CD4-positive, alpha-beta T cell treated with Interleukin-21 for 1 hour (primary cell): ENCODE results near the gene TESMIN.

Source experiments
- DNase-seq: peaks from one replicate; pipeline ENCODE4 v3.0.0-alpha.2; 2020

The TESMIN gene

DNA sequence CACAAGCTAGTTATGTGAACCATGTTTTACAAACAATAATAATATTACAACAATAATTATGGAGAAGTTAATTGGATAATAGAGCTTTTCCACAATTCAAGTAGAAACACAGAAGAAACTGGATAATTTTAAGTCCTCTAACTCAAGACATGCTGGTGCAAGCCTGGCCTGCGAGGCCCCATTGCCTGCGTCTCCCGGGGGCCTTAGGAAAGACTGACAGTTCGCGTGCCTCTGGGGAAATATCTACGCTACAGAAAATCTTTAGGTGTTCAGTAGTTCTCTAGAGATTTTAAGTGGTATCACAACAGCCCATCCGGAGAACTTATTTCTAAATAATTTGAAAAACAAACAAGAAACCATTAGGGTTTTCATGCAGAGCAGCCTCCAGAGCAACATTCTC is 43.8 kb downstream of the TESMIN start:
- no peak for DNase-seq

DNA sequence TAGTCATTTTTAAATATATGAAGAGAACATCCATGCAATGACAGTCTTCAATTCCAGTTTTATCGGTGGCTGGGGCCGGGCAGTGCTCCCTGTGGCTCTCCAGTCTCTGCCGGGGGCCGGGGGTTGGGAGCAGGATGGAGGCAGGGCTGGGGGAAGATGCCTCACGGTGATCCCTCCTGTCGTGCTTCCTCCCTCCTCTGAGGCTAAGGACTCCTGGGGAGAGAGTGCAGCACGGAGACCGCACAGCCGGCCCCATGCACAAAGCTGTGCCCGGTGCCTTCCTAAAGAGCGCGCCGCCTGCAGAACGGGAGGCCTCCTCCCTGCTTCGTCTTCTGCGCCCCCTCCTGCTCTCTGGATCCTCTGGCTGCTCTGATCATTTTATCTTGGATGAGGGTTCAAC is 46.4 kb downstream of the TESMIN start:
- no peak for DNase-seq

DNA sequence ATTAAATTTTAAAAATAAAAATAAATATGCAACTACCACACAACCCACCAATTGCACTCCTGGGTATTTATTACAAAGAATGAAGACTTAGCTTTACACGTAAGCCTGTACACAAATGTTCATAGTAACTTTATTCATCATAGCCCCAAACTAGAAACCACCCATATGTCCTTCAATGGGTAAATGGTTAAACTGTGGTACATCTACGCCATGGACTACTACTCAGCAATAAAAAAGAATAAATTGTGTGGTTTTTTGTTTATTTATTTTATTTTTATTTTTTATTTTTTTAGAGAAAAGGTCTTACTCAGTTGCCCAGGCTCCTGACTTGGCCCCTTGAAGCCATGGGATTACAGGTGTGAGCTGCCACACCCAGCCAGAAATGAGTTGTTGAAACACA is 52.3 kb downstream of the TESMIN start:
- DNase-seq, result no peak

DNA sequence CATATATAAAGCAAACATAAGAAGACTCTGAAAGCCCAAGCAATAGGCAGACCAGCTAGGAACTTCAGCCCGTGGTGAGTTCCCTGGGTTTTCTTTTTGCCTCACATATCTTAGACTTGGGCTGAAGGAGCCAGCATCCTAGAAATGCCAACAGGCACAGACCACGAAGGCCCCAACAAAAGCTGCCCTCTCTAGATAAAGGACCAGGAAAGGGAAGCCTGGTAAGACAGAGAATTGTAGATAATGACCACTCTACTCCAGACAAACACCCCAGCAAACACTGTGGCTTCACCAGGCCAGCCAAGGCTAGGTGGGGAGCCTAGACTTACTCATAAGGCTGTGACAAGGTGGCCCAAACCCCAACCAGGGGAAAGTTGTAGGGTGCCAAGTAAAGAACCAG is 55.8 kb downstream of the TESMIN start:
- DNase-seq, result no peak

DNA sequence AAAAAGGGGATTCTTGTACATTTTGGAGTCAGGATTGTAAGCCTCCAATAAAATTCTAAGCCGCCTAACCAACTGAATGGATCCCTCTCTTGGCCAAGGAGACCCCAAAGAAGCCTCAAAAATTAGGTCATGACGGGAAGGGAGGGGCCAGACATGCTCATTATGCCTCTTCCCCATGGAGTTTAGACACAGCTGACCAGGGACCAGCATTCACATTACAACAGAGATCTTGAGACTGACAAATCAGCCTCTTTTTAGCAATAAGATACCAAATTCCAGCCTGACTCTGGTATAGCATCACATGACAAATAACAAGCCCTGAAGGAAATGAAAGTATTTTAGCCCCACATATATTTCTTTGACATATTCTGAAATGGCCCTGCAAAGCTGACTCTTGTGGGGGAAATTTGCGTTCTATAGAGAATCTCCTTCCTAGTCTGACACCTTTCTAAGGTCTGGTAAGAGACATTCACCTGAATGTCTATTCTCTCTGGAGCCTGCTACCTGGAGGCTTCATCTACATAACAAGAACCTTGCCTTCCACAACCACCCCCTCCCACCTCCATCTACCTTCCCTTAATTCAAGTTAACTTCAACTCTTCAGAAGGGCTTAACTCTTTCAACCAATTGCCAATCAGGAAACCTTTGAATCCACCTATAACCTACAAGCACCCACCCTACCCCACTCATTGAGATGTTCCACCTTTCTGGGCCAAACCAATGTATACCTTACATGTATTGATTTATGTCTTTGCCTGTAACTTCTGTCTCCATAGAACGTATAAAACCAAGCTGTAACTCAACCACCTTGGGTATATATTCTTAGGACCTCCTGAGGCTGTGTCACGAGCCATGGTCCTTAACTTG is 56.7 kb downstream of the TESMIN start:
- DNase-seq, result no peak

DNA sequence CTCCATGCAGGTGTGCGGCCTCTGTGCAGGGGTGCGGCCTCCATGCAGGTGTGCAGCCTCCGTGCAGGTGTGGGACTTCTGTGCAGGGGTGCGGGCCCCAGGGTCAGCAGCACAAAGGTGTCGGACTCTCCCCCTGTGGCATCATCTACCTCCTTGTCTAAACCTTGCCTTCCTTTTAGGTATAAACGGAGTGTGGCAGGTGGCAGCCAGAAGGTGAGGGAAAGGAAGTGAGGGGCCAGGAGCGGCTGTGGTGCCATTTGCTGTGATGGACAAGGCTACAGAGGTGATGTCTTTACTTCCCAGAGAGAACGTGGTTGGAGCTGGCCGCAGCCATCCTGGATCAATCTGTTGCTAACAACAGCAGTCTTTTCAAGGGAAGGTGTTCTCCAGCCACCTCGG is 57.8 kb downstream of the TESMIN start:
- DNase-seq, result no peak

DNA sequence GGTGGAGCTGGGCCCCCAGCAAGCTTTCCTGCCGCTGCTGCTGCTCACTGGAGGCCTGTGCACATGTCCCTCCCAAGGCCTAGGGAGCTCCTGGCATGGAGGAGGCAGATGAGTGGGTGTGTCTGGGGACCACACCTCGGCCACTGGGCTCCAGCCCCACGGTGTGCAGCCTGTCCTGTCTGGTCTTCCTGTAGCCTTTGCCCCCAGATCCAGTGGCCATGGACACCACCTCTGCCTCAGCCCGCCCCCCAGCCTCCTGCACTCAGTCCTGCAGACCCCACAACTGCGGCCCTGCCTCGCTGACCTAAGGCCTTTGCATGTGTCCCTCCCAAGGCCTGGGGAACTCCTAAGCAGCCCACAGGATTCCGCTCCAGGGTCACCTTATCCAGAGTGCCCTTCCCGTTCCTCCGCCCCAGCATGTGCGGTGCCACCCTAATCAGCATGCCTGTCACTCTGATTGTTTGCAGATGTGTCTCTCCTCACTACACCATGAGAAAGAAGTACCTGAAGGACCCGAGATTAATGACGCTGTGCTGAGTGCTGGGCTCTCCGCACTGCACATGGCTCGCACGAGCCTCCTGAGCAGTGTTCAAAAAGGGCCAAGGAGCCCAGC is 58.3 kb downstream of the TESMIN start:
- DNase-seq, result no peak

DNA sequence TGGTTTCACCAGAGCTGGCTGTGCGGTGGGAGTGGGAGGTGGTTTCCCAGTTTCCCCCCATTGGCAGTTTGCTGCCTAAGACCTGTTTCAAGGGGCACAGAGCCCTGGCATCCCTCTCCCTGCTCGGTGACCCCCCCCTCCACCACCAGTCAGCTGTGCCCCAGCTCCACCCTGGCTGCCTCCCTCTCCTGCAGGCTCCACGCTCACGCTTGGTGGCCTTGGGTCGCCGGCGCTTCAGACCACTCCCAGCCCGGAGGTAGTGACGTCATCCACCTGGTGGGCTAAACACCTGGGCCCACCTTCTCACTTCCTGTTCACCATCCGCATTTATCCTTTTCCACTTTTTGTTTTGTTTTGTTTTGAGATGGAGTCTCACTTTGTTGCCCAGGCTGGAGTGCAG is 59.2 kb downstream of the TESMIN start:
- DNase-seq, result no peak

DNA sequence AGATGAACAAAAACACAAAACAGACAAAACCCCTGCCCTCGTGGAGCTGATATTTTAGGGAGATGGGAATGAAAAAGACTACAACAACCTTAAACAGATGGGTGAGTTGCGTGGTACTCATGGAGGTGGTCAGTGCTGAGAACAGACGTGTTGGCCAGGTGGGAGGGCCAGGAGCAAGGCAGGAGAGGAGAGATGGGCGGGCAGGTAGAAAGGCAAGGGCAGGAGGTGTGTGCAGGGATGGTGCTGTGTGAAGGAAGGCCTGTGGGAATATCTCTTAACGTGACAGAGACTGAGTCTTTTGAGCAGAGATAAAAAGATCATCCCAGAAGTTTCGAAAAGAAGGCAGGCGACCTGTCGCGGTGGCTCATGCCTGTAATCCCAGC is 59.9 kb downstream of the TESMIN start:
- DNase-seq, result no peak

DNA sequence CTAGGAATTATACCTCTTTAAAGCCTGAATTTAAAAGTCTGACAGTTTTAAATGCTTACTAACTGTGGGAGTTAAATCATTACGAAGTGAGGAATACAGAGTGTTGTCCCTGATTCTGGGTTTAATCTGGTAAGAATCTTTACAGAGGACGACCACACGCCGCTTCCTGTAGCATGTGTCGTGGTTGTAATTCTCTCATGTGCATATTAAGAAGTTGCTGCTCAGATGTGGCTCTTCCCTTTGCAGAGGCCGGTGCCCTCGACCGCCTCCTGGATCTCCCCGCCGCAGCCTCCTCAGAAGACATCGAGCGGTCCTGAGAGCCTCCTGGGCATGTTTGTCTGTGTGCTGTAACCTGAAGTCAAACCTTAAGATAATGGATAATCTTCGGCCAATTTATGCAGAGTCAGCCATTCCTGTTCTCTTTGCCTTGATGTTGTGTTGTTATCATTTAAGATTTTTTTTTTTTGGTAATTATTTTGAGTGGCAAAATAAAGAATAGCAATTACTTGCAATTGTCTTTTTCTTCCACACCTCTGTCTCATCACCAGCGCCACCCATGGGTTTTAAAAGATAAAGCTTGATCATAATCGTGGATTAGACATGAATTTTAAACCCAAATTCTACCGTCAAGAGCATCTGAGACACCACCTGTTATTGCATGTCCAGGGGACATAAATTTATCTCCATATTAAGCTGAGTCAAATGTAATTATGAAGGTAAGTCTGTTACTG is 60.5 kb downstream of the TESMIN start:
- DNase-seq, result peak; percentile 34

DNA sequence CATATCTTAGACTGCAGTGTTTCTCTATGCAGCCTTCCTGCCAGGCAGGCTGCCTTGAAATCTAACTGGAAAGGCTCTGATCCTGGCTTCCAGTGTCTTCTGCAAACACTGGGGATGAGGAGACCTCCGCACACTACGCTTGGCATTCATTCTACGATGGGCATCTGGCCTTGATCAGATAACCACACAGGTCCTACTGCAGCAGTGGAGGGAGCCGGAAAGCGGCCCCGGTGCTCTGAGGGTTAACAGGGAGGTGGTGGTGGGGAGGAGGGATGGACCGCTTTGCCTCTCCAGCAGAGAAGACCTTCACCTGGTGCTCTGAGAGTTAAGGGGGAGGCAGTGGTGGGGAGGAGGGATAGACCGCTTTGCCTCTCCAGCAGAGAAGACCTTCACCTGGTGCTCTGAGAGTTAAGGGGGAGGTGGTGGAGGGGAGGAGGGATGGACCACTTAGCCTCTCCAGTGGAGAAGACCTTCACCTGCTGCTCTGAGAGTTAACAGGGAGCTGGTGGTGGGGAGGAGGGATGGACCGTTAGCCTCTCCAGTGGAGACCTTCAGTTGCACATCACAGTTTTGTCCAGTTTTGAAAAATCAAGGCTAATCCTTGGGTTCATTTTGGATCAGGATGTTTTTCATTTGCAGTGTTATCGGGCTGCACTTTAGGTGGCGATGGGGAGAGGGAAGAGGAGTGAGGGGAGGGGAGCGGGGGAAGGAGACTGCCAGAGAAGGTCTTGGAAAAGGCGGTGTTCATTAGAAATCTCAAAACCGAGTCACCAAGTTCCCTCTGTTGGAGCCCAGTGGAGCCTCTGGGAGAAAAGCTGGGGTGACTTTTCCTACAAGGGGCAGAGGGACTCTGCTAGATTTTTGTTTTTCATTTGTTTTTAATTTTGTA is 61.3 kb downstream of the TESMIN start:
- no peak for DNase-seq

DNA sequence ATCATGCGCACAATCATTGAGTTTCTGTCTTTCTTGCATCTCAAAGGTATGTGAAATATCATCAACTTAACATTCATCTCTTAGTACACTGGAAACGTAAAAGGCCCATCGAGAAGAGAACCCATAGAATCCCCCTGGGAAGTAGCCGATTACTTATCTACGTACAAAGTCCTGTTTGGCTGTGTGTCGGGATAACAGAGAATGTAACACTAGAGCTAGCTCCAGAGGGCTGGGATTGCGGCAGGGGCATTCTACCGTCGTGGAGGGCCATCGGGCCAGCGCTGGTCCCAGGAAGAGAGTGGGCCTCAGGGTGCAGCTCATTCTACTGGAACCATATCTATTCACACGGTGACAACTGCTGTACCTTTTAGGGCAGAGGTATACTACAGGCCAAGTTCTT is 62.4 kb downstream of the TESMIN start:
- no peak for DNase-seq

DNA sequence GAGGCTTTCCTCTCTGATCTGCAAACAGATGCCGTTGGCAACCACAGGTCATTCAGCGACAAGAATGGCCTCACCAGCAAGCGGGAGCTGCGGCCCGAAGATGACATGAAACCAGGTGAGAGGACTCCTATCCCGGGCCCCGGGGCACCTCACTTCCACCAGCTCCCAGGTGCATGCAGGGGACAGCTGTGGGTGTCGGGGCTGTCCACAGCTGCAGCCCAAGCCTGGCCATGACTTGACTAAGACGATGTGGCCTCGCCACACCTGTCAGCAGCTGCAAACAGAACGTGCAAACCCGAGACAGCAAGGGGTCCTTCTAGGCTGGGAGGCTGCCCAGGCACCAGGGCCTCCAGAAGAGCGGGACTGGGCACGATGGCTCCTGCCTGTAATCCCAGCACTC is 63.3 kb downstream of the TESMIN start:
- DNase-seq, result no peak

DNA sequence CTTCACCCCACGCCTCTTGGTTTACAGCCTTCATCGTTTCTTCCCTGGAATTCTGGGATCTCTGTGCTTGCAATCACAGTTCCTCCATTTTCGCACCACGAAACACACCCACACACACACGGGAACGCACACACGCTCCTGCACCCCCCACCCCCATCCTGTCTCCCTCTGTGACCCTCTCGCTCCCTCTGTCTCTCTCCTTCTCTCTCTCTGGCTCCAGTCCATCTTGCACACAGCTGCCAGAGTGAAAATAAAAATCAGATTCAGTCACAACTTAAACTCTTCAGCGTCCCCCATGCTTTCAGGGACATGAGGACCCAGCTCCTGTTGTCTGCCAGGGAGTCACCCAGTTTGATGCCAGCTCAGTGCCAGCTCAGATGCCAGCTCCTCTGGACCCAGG is 64.0 kb downstream of the TESMIN start:
- DNase-seq, result no peak

DNA sequence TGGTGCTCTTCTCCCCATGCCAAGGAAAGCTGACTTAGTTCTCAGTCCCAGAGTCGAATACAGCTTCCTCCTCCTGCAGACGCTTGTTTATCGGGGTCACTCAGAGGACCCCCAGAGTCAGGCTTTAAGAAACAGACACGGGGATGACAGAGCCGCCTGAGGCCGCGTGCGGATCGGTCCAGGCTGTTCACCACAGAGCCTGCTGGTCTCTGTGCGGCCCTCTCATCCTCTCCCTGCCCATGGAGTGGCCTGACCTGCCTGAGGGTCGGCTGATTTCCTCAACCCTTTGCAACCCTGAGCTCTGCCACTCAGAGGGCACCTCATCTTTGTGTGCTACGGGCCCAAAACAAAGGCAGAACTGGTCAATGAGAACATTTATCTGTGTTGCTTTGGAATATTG is 64.8 kb downstream of the TESMIN start:
- DNase-seq, result no peak

DNA sequence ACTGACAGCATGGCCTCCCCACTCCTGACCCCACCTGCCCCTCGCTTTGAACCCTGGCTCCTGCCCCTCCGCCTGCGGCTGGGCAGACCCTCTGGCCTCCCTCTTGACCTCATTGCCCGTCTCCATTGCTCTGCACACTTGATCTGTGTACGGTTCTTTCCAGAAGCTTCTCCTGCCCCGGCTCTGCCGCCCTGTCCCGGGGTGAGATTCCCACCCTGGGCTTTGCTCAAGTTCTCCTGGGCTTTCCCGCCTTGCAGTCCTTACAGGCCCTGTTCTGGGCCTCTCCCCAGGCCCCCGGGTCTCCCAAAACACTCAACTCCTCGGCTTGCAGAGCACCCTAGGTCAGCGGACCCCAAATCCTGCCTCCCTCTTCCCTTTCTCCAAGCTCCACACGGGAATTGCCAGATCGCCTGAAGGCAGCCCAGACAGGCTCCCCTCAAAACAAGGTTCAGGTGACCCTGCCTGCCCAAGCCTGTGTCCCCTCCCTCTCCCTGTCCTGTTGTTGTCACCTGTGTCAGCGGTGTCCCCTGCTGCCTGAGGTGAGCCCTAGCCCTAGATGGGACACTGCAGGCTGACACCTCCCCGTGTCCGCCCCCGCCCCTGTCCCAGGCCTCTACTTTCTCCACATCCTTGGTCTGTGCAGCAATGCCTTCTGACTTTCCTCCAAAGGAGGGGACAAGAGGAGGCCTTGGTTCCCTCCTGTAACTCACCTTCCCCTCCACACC is 65.5 kb downstream of the TESMIN start:
- no peak for DNase-seq

DNA sequence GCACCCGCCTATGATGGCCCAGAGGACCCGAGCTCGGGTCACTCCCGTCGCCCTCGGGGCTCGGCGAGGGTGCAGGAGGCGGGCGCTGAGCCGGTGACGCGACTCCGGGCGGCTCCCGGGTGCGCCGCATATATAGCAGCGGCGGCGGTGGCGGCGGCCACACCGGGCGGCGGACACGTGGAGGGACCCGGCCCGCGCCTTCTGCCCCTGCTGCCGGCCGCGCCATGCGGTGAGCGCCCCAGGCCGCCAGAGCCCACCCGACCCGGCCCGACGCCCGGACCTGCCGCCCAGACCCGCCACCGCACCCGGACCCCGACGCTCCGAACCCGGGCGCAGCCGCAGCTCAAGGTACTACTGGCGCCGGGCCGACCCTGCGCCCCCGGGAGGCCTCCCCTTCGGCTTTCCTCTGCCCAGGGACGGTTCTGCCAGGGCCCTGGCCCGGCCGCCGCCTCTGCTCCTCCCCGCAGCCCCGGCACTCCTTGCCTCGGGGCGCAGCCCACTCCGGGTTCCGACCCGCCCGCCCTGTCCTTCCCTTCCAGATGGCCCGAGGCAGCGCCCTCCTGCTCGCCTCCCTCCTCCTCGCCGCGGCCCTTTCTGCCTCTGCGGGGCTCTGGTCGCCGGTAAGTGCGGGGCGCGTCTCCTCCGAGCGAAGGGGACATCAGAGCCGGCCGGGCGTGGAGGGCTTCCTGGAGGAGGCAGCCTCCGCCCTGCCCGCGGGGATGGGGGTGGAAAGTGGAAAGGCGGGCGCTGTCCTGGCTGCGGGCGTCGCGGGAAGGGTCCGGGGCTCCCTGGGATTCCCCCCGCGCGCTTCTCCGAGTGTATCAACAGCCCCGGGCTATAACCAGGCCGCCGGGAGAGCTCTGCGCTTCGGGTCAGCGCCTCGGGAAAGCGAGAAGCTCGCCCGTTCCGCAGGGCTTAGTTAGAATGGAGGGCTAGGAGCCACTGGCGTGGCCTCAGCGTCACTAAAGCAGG is 66.6 kb downstream of the TESMIN start, which contains the start of gene GAL:
Gene GAL (plus strand): TSS at position 160 of the 972 bp plus-strand sequence. CDS start 380 bp downstream, at position 540.
- no peak for DNase-seq

DNA sequence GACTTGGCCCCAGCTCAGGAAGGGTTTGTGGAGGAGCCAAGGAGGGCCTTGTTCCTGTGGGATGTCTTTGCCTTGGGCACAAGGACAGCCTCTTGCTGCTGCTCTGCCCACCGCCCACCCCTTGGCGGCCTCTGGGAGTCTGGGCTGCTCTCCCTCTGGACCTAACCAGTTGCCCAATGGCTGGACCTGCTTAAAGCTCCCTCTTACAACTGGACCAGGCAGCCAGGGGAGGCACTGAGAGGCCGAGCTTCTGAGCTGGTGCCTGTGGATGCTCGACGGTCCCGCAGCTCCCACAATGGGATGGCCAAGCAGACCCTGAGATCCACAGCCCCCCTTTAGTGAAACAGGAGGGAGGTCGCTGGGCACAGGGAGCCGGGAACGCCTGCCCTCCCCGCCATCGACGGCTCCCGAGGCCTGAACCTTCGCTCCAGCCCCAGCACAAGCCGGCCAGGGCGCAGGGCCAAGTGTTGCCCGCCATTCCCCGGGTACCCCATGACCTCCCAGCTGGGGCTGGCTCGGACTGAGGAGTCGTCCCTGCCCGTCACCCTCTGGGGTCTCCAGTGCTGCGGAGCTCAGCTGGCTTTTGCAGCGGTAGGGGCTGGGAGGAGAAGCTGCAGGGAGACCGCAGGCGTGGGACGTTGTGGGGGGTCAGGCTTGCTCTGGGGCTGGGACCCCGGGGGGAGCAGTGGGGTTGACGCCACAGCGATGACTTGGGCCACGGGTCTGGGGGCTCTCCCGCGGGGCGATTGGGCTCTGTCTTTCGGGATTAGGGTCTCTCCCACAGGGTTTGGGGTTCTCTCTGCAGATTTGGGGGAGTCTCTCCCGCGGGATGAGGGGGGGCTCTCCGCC is 67.6 kb downstream of the TESMIN start:
- no peak for DNase-seq

DNA sequence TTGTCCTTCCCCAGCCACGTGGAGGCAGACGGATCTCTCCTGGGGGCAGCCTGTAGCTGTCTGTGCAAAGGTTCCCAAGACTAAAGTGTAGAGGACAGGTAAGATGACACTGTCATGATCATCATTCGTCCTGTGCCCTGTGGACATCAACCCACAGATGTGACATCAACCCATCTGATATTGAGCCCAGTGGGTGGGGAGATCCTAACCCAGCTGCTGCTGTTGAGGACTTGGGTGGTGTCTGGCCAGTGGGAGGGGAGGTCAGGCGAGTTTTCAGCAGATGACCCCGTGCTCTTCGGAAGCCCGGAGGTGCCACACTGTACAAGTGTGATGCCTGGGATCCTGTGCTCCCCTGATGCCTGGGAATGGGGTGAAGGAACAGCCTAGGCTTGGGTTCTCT is 68.2 kb downstream of the TESMIN start:
- no peak for DNase-seq

DNA sequence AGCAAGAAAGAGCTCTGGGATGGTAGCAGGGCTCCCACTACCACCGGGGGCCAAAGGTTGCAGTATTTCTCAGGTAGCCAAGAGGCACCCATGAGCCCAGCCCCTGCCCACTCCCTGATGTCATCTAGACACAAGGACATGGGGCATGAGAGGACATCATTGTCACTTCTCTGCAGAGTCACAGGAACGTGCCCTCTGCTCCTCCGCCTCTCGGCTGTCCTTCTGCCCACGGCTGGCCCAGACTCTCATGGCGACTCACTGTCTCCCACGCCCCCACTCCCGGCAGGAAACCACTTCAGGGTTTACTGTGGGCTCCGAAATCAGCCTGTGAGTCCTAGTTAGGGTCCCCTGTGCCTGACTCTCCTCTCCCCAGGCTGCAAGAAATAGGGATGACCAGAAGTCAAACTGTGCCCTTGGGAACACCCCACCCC is 68.8 kb downstream of the TESMIN start:
- DNase-seq, result no peak
